Ovary (tissue), 3 donors: Measurements from ENCODE around the gene DOK3.

Experiments
- CTCF ChIP-seq, 3 donors: fragments of 450-650 bp in 2 of 3; fragments of 200-600 bp in 1 of 3; IDR thresholded peaks; one replicate each; pipeline versions ENCODE4 v1.5.1 to v1.8.0; 2016 to 2022; ENCODE audit warnings: antibody characterized with exemption in 3 of 3, mild to moderate bottlenecking in 1 of 3
- POLR2A ChIP-seq: fragments of 450-650 bp; IDR thresholded peaks from one replicate; pipeline ENCODE4 v1.6.1; 2017; ENCODE audit warnings: antibody characterized with exemption, mild to moderate bottlenecking, moderate library complexity
- donor health status: DM: no; HTN: no; CAD: no.

- no peak for TF ChIP-seq POLR2A
- TF ChIP-seq CTCF (IDR thresholded peaks at IDR 0.05): no peak
Measured at GRCh38 chr5:177468329-177468684, 41.3 kb downstream of the DOK3 start.
